ENCODE data around the gene KCNN4. TPM values are rescaled to one million over a fixed set of nuclear protein-coding genes. Genes with fewer than 3 reads are reported as not detected.
A peak's percentile ranks its signal among the peaks of the same experiment; 100 is the strongest.

Gene KCNN4
- total and polyA plus RNA-seq, 11 donors: 0.15 to 3.7 (median 0.63) TPM

- no peaks in the 10 kb centered on the region for H3K27me3 ChIP-seq
- H3K36me3 ChIP-seq: peaks cover 0 to 84% (median 70%) of the 10 kb centered on the region in 9 donors
- no peak overlapping the region for H3K4me3 ChIP-seq
- ATAC-seq: no peak
- DNase-seq: no peak
- H3K27ac ChIP-seq: peak overlapping the region in 1 of 12 donors; percentile 15
- TF ChIP-seq POLR2A (IDR thresholded peaks at IDR 0.05): no peak
- intact Hi-C loops (cut with DNase I): no loop called here
- no peaks in the 10 kb centered on the region for H3K9me3 ChIP-seq
- peaks cover 0 to 9% (median 3%) of the 10 kb centered on the region in 12 donors for H3K4me1 ChIP-seq
- 73 to 95% (median 89%) methylated on average over 1 of the region's 1 CpG for WGBS, 4 donors
Measured at GRCh38 chr19:43731846-43732245, 48.9 kb downstream of the KCNN4 start.

GRCh38 chr19:43731346-43731745 lies 49.4 kb downstream of the KCNN4 start:
- 81 to 85% (median 85%) methylated on average over 6 to 14 of the region's 14 CpGs for WGBS, 4 donors
- no peaks in the 10 kb centered on the region for H3K27me3 ChIP-seq
- ATAC-seq (no peak), DNase-seq (no peak)
- H3K36me3 ChIP-seq: peaks cover 0 to 79% (median 65%) of the 10 kb centered on the region in 9 donors
- intact Hi-C loops (cut with DNase I): no loop called here
- no peaks in the 10 kb centered on the region for H3K9me3 ChIP-seq
- H3K4me3 ChIP-seq: no peak overlapping the region
- no peak for TF ChIP-seq CTCF (IDR thresholded peaks at IDR 0.05)
- no peak for TF ChIP-seq POLR2A (IDR thresholded peaks at IDR 0.05)
- no peak overlapping the region for H3K27ac ChIP-seq
- H3K4me1 ChIP-seq: peaks cover 0 to 12% (median 4%) of the 10 kb centered on the region in 12 donors

- H3K36me3 ChIP-seq: peaks cover 0 to 66% (median 56%) of the 10 kb centered on the region in 9 donors
- no peaks in the 10 kb centered on the region for H3K9me3 ChIP-seq
- H3K4me3 ChIP-seq: no peak overlapping the region
- H3K27ac ChIP-seq: no peak overlapping the region
- intact Hi-C loops (cut with DNase I): no loop called here
- ATAC-seq (no peak), DNase-seq (no peak)
- no peaks in the 10 kb centered on the region for H3K27me3 ChIP-seq
- WGBS, 4 donors: 87 to 93% (median 89%) methylated on average over 5 of the region's 5 CpGs
- H3K4me1 ChIP-seq: peaks cover 0 to 26% (median 9%) of the 10 kb centered on the region in 12 donors
- TF ChIP-seq POLR2A (IDR thresholded peaks at IDR 0.05) (no peak), CTCF (IDR thresholded peaks at IDR 0.05) (no peak)
Measured at GRCh38 chr19:43729919-43730318, 50.9 kb downstream of the KCNN4 start.

- DNase-seq (no peak), ATAC-seq (peak in 2 of 4 donors; percentile 2 to 10)
- H3K4me1 ChIP-seq: peaks cover 0 to 26% (median 9%) of the 10 kb centered on the region in 12 donors
- peaks cover 0 to 44% (median 34%) of the 10 kb centered on the region in 9 donors for H3K36me3 ChIP-seq
- peak overlapping the region in 7 of 12 donors; percentile 36 to 71 (median 40) for H3K27ac ChIP-seq
- no peaks in the 10 kb centered on the region for H3K27me3 ChIP-seq
- TF ChIP-seq CTCF (IDR thresholded peaks at IDR 0.05) (no peak), POLR2A (IDR thresholded peaks at IDR 0.05) (no peak)
- intact Hi-C loops (cut with DNase I): no loop called here
- 73 to 89% (median 85%) methylated on average over 4 of the region's 4 CpGs for WGBS, 4 donors
- no peaks in the 10 kb centered on the region for H3K9me3 ChIP-seq
- H3K4me3 ChIP-seq: no peak overlapping the region
Measured at GRCh38 chr19:43727593-43727853, 53.2 kb downstream of the KCNN4 start.

Measured in heart left ventricle (tissue), 16 donors.